GM23338 (cell line): ENCODE data around the gene TRABD2A. TPM values are rescaled to one million over a fixed set of nuclear protein-coding genes. Genes with fewer than 3 reads are reported as not detected.

Experiments
- ATAC-seq: fragments of 200-7000 bp; cut with Tn5 transposase; 3 replicates; pipeline ENCODE4 v1.9.1; 2020
- DNase-seq: peaks from one replicate; pipeline ENCODE4 v3.0.0-alpha.2; 2015; ENCODE audit warnings: low spot score
- H2AFZ ChIP-seq: fragments of 200-600 bp; sonication (generic); 2 replicates; pipeline ENCODE4 v1.8.0; 2016; ENCODE audit warnings: antibody characterized with exemption, mild to moderate bottlenecking, moderate library complexity
- H3F3A ChIP-seq: fragments of 200-600 bp; sonication (generic); replicated peaks from 2 replicates; pipeline ENCODE4 v1.8.0; 2017; ENCODE audit warnings: antibody characterized with exemption, mixed run types, low read depth
- H3K27ac ChIP-seq: fragments of 200-600 bp; sonication (generic); 2 replicates; pipeline ENCODE4 v1.6.1; 2016; ENCODE audit warnings: low read depth
- H3K27me3 ChIP-seq: fragments of 200-600 bp; sonication (generic); 2 replicates; pipeline ENCODE4 v1.8.0; 2016; ENCODE audit warnings: mild to moderate bottlenecking, mixed run types, moderate library complexity; ENCODE audit not compliant: insufficient read depth
- H3K36me3 ChIP-seq: fragments of 200-600 bp; sonication (generic); 2 replicates; pipeline ENCODE4 v1.8.0; 2016; ENCODE audit warnings: mild to moderate bottlenecking; ENCODE audit not compliant: insufficient read depth
- H3K4me1 ChIP-seq: fragments of 200-600 bp; sonication (generic); 2 replicates; pipeline ENCODE4 v1.8.0; 2016; ENCODE audit warnings: mild to moderate bottlenecking, moderate library complexity; ENCODE audit not compliant: insufficient read depth
- H3K4me2 ChIP-seq: fragments of 200-600 bp; sonication (generic); 2 replicates; pipeline ENCODE4 v1.7.1; 2017; ENCODE audit warnings: mixed run types
- H3K4me3 ChIP-seq: fragments of 200-600 bp; sonication (generic); 2 replicates; pipeline ENCODE4 v1.6.1; 2016; ENCODE audit warnings: mixed run types
- H3K79me2 ChIP-seq: fragments of 200-600 bp; sonication (generic); replicated peaks from 2 replicates; pipeline ENCODE4 v1.8.0; 2017; ENCODE audit warnings: mild to moderate bottlenecking; ENCODE audit not compliant: insufficient read depth
- H3K9me2 ChIP-seq: fragments of 200-600 bp; sonication (generic); 2 replicates; pipeline ENCODE4 v1.8.0; 2017; ENCODE audit not compliant: insufficient read depth
- H4K20me1 ChIP-seq: fragments of 200-600 bp; sonication (generic); replicated peaks from 2 replicates; pipeline ENCODE4 v1.8.0; 2017; ENCODE audit warnings: mild to moderate bottlenecking; ENCODE audit not compliant: insufficient read depth
- H3K27ac Mint-ChIP-seq: 2 replicates; pipeline ENCODE4 v1.8.0; 2020; ENCODE audit warnings: inconsistent platforms, mild to moderate bottlenecking, moderate library complexity, mixed read lengths
- H3K27me3 Mint-ChIP-seq: 3 replicates; pipeline ENCODE4 v1.8.0; 2022; ENCODE audit warnings: low read depth, mild to moderate bottlenecking, moderate library complexity, mixed read lengths, inconsistent platforms; ENCODE audit not compliant: insufficient read depth, poor library complexity
- H3K36me3 Mint-ChIP-seq: 3 replicates; pipeline ENCODE4 v1.8.0; 2021; ENCODE audit warnings: low read depth, mild to moderate bottlenecking, inconsistent platforms, moderate library complexity, mixed read lengths
- H3K4me1 Mint-ChIP-seq: 3 replicates; pipeline ENCODE4 v1.8.0; 2020; ENCODE audit warnings: mild to moderate bottlenecking, inconsistent platforms, mixed read lengths
- H3K4me3 Mint-ChIP-seq: 3 replicates; pipeline ENCODE4 v1.8.0; 2021; ENCODE audit warnings: moderate library complexity, mild to moderate bottlenecking, inconsistent platforms, mixed read lengths
- H3K9me3 Mint-ChIP-seq: 3 replicates; pipeline ENCODE4 v1.8.0; 2020; ENCODE audit warnings: moderate library complexity, mild to moderate bottlenecking, inconsistent platforms, mixed read lengths
- CREB1 ChIP-seq: fragments of 250-450 bp; sonication (Bioruptor Pico); IDR thresholded peaks from 2 replicates; pipeline ENCODE4 v1.5.0; 2020; ENCODE audit warnings: low read depth, mild to moderate bottlenecking, moderate library complexity
- CTCF ChIP-seq, 2 experiments: fragments of 200-600 bp in 1 of 2; sonication (generic) in 1 of 2; conservative IDR thresholded peaks; 2 replicates each; pipeline versions ENCODE4 v1.5.1 to v1.6.1; 2016 to 2017; ENCODE audit warnings: antibody characterized with exemption in 2 of 2, low read depth in 2 of 2, mild to moderate bottlenecking in 2 of 2, moderate library complexity in 1 of 2
- ETS1 ChIP-seq: IDR thresholded peaks from 2 replicates; pipeline ENCODE4 v1.6.1; 2016; ENCODE audit warnings: antibody characterized with exemption
- EZH2 ChIP-seq: fragments of 200-600 bp; sonication (generic); IDR thresholded peaks from one replicate; pipeline ENCODE4 v1.8.0; 2017; ENCODE audit warnings: antibody characterized with exemption, mild to moderate bottlenecking, low read depth; ENCODE audit not compliant: unreplicated experiment
- EZH2phosphoT487 ChIP-seq: fragments of 200-600 bp; sonication (generic); IDR thresholded peaks from one replicate; pipeline ENCODE4 v1.8.1; 2018; ENCODE audit warnings: antibody characterized with exemption; ENCODE audit not compliant: unreplicated experiment
- JUNB ChIP-seq: IDR thresholded peaks from one replicate; pipeline ENCODE4 v1.6.1; 2016; ENCODE audit warnings: antibody characterized with exemption; ENCODE audit not compliant: unreplicated experiment
- NANOG ChIP-seq: IDR thresholded peaks from 2 replicates; pipeline ENCODE4 v1.6.1; 2016; ENCODE audit warnings: antibody characterized with exemption, borderline replicate concordance
- POLR2AphosphoS5 ChIP-seq: IDR thresholded peaks from 2 replicates; pipeline ENCODE4 v1.6.1; 2016; ENCODE audit warnings: antibody characterized with exemption, low read depth
- REST ChIP-seq: IDR thresholded peaks from one replicate; pipeline ENCODE4 v1.6.1; 2018; ENCODE audit warnings: antibody characterized with exemption; ENCODE audit not compliant: unreplicated experiment
- STAT1 ChIP-seq: IDR thresholded peaks from one replicate; pipeline ENCODE4 v1.6.1; 2016; ENCODE audit warnings: antibody characterized with exemption; ENCODE audit not compliant: unreplicated experiment
- ZNF114 ChIP-seq: fragments of 250-450 bp; sonication (Bioruptor Pico); IDR thresholded peaks from 2 replicates; pipeline ENCODE4 v1.5.0; 2020; ENCODE audit warnings: mild to moderate bottlenecking, moderate library complexity
- ZNF331 ChIP-seq: fragments of 250-450 bp; sonication (Bioruptor Pico); IDR thresholded peaks from 2 replicates; pipeline ENCODE4 v1.5.0; 2020; ENCODE audit warnings: low read depth, mild to moderate bottlenecking, moderate library complexity
- ZNF462 ChIP-seq: fragments of 250-450 bp; sonication (Bioruptor Pico); IDR thresholded peaks from 2 replicates; pipeline ENCODE4 v1.5.0; 2020; ENCODE audit warnings: mild to moderate bottlenecking, moderate library complexity
- polyA plus RNA-seq: library from polyadenylated mRNA; unstranded; fragments of >200 nt; fragmentation: Nextera tagmentation; extraction: Ambion mirVana; gene quantifications from 2 replicates; pipeline ENCODE4 v1.2.1, GENCODE V29; 2016
- total RNA-seq: library from RNA; depleted of rRNA; stranded (reverse); fragments of >200 nt; shearing (Covaris generic); gene quantifications from 2 replicates; pipeline ENCODE4 v1.2.3, GENCODE V29; 2014

Gene TRABD2A
- total and polyA plus RNA-seq, 2 experiments from 2014 or later, result 5.5 to 12.1 TPM

GRCh38 chr2:84832772-84833461, 48.0 kb downstream of the TRABD2A start:
- Histone ChIP-seq H3K4me2 (peak overlapping the region; percentile 33; the same call in 1 of the 2 replicates), H3K9me2 (no peaks in the 10 kb centered on the region), H2AFZ (no peak overlapping the region), H3K79me2 (no peaks in the 10 kb centered on the region), H3K4me3 (no peak overlapping the region), H3K36me3 (no peaks in the 10 kb centered on the region; the same call in none of the 2 replicates), H3K27me3 (no peaks in the 10 kb centered on the region), H4K20me1 (no peaks in the 10 kb centered on the region), H3K4me1 (0 out of 2 replicates have a peak, but pooled peaks cover 5% of the 10 kb centered on the region), H3K27ac (0 out of 2 replicates have a peak overlapping the region, but pooled peaks have one; percentile 52), H3F3A (no peaks in the 10 kb centered on the region)
- peak; percentile 21 for DNase-seq
- Mint-ChIP-seq H3K4me3 (no peak overlapping the region), H3K9me3 (peaks cover 16% of the 10 kb centered on the region), H3K27me3 (no peaks in the 10 kb centered on the region), H3K27ac (no peak overlapping the region), H3K36me3 (peaks cover 14% of the 10 kb centered on the region; the same call in 2 of the 3 replicates), H3K4me1 (peaks cover 17% of the 10 kb centered on the region)
- no peak for TF ChIP-seq ZNF331 (CRISPR knock-in tag)
- TF ChIP-seq CTCF (conservative IDR thresholded peaks at IDR 0.05; ENCODE audit: low read depth in 2 of 2), result no peak
- no peak for TF ChIP-seq JUNB
- TF ChIP-seq EZH2phosphoT487, result no peak
- no peak for TF ChIP-seq STAT1
- no peak for TF ChIP-seq POLR2AphosphoS5
- TF ChIP-seq NANOG, result no peak
- no peak for TF ChIP-seq REST
- TF ChIP-seq EZH2, result no peak
- TF ChIP-seq ETS1, result no peak
- TF ChIP-seq ZNF462 (CRISPR knock-in tag), result no peak
- TF ChIP-seq ZNF114, result no peak
- no peak for TF ChIP-seq CREB1 (CRISPR knock-in tag)
- peak; percentile 38 for ATAC-seq
